ENCODE data around the gene STK38L.

STK38L gene

GRCh38 chr12:27243006-27243405 is 1.1 kb upstream of the STK38L start:
- Histone ChIP-seq H3K27ac (replicated peaks) (peak overlapping the region; percentile 69), H3K4me3 (replicated peaks; ENCODE audit: insufficient read depth, low read length) (no peak overlapping the region), H3K27me3 (ENCODE audit: insufficient read depth, poor library complexity, severe bottlenecking) (no peaks in the 10 kb centered on the region)
- no peak for DNase-seq (ENCODE audit: low read depth in 1 of 2, low spot score in 1 of 2)
- no peak for TF ChIP-seq REST (IDR thresholded peaks at IDR 0.05; ENCODE audit: insufficient replicate concordance, low read depth)
- TF ChIP-seq CTCF (IDR thresholded peaks at IDR 0.05; ENCODE audit: insufficient read depth, low read length): no peak
- TF ChIP-seq SPI1 (IDR thresholded peaks at IDR 0.05; ENCODE audit: borderline replicate concordance, low read depth): no peak

GRCh38 chr12:27244689-27245488 is 803 bp downstream of the STK38L start:
- TF ChIP-seq CTCF (IDR thresholded peaks at IDR 0.05; ENCODE audit: insufficient read depth, low read length) (no peak), GABPA (IDR thresholded peaks at IDR 0.05; ENCODE audit: low read depth) (no peak), POLR2AphosphoS5 (IDR thresholded peaks at IDR 0.05; ENCODE audit: low read depth) (no peak), REST (IDR thresholded peaks at IDR 0.05; ENCODE audit: insufficient replicate concordance, low read depth) (no peak), SPI1 (IDR thresholded peaks at IDR 0.05; ENCODE audit: borderline replicate concordance, low read depth) (no peak)
- no peak for DNase-seq (ENCODE audit: low read depth in 1 of 2, low spot score in 1 of 2)
- H3K27ac ChIP-seq (replicated peaks): peak overlapping the region; percentile 77
- H3K27me3 ChIP-seq (ENCODE audit: insufficient read depth, poor library complexity, severe bottlenecking): no peaks in the 10 kb centered on the region
- peak overlapping the region; percentile 77 for H3K4me3 ChIP-seq (replicated peaks; ENCODE audit: insufficient read depth, low read length)

GRCh38 chr12:27246141-27246540 is 2.1 kb downstream of the STK38L start:
- TF ChIP-seq REST (IDR thresholded peaks at IDR 0.05; ENCODE audit: insufficient replicate concordance, low read depth) (no peak), SPI1 (IDR thresholded peaks at IDR 0.05; ENCODE audit: borderline replicate concordance, low read depth) (peak; percentile 22; the same call in 1 of the 2 replicates), POLR2AphosphoS5 (IDR thresholded peaks at IDR 0.05; ENCODE audit: low read depth) (no peak), GABPA (IDR thresholded peaks at IDR 0.05; ENCODE audit: low read depth) (no peak), CTCF (IDR thresholded peaks at IDR 0.05; ENCODE audit: insufficient read depth, low read length) (no peak)
- H3K4me3 ChIP-seq (replicated peaks; ENCODE audit: insufficient read depth, low read length): no peak overlapping the region
- no peak for DNase-seq (ENCODE audit: low read depth in 1 of 2, low spot score in 1 of 2)
- no peaks in the 10 kb centered on the region for H3K27me3 ChIP-seq (ENCODE audit: insufficient read depth, poor library complexity, severe bottlenecking)
- no peak overlapping the region for H3K27ac ChIP-seq (replicated peaks)
